AG09309 (cell line): ENCODE measurements around the gene ADAM19.

ENCODE experiments used
- DNase-seq: peaks from one replicate; pipeline ENCODE4 v3.0.0-alpha.2; 2010; ENCODE audit warnings: low read depth
- H3K4me3 ChIP-seq: 2 replicates; pipeline ENCODE4 v1.5.1; 2011; ENCODE audit warnings: mild to moderate bottlenecking, low read depth, low read length, moderate library complexity; ENCODE audit not compliant: control insufficient read depth
- CTCF ChIP-seq: IDR thresholded peaks from 2 replicates; pipeline ENCODE4 v1.5.1; 2011; ENCODE audit warnings: mild to moderate bottlenecking, low read depth, low read length, inconsistent platforms; ENCODE audit not compliant: insufficient read depth, control insufficient read depth; ENCODE audit errors: missing control alignments

The ADAM19 gene

GRCh38 chr5:157450024-157450423, 125.6 kb downstream of the ADAM19 start:
- no peak for TF ChIP-seq CTCF

GRCh38 chr5:157449011-157449723, 126.4 kb downstream of the ADAM19 start:
- no peak for TF ChIP-seq CTCF
- DNase-seq = no peak
- H3K4me3 ChIP-seq = no peak overlapping the region

More at GRCh38 chr5:157450024-157450423, 125.6 kb downstream of the ADAM19 start:
- no peak overlapping the region for H3K4me3 ChIP-seq
- DNase-seq = no peak

GRCh38 chr5:157447201-157447637, 128.4 kb downstream of the ADAM19 start:
- H3K4me3 ChIP-seq = no peak overlapping the region
- no peak for TF ChIP-seq CTCF
- DNase-seq = no peak

- no peak for DNase-seq
- TF ChIP-seq CTCF = no peak
- no peak overlapping the region for H3K4me3 ChIP-seq
Observed at GRCh38 chr5:157446412-157446935, 129.1 kb downstream of the ADAM19 start.

GRCh38 chr5:157445745-157446411, 129.7 kb downstream of the ADAM19 start:
- DNase-seq = no peak
- TF ChIP-seq CTCF = no peak
- H3K4me3 ChIP-seq = no peak overlapping the region

GRCh38 chr5:157444224-157444623, 131.4 kb downstream of the ADAM19 start:
- no peak for DNase-seq
- no peak overlapping the region for H3K4me3 ChIP-seq
- no peak for TF ChIP-seq CTCF
